Esophagus muscularis mucosa (tissue), 3 donors: ENCODE data around the gene MEIS2.

Source experiments
- POLR2A ChIP-seq: fragments of 450-650 bp; IDR thresholded peaks from one replicate; pipeline ENCODE4 v1.6.1; 2017; ENCODE audit warnings: antibody characterized with exemption, moderate library complexity, mild to moderate bottlenecking, low read depth
- TF ChIP-seq, protein P1 (sequence below), 3 experiments: fragments of 200-600 bp in 2 of 3; fragments of 450-650 bp in 1 of 3; sonication (generic) in 2 of 3; IDR thresholded peaks; one replicate each; pipeline ENCODE4 v1.5.1; 2017 to 2019; ENCODE audit warnings: antibody characterized with exemption in 3 of 3, mild to moderate bottlenecking in 2 of 3, moderate library complexity in 1 of 3

GRCh38 chr15:37134244-37134643 lies 33.9 kb upstream of the MEIS2 start:
- TF ChIP-seq, protein P1, sequence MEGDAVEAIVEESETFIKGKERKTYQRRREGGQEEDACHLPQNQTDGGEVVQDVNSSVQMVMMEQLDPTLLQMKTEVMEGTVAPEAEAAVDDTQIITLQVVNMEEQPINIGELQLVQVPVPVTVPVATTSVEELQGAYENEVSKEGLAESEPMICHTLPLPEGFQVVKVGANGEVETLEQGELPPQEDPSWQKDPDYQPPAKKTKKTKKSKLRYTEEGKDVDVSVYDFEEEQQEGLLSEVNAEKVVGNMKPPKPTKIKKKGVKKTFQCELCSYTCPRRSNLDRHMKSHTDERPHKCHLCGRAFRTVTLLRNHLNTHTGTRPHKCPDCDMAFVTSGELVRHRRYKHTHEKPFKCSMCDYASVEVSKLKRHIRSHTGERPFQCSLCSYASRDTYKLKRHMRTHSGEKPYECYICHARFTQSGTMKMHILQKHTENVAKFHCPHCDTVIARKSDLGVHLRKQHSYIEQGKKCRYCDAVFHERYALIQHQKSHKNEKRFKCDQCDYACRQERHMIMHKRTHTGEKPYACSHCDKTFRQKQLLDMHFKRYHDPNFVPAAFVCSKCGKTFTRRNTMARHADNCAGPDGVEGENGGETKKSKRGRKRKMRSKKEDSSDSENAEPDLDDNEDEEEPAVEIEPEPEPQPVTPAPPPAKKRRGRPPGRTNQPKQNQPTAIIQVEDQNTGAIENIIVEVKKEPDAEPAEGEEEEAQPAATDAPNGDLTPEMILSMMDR (IDR thresholded peaks at IDR 0.05), result no peak
- TF ChIP-seq POLR2A, result no peak
